Jurkat, Clone E6-1 (cell line): ENCODE results near the gene CFAP61.
A peak's percentile ranks its signal among the peaks of the same experiment; 100 is the strongest.
"Not testable (repeated sequence)": the region's sequence is repeated elsewhere in the genome, so short reads cannot be mapped to it uniquely, and the experiment has no call there.

Experiments
- DNase-seq: peaks from one replicate; pipeline ENCODE4 v3.0.0-alpha.2; 2011; ENCODE audit warnings: low read depth, low spot score
- H3K4me3 ChIP-seq: 2 replicates; pipeline ENCODE4 v1.5.1; 2011; ENCODE audit warnings: mild to moderate bottlenecking, low read length, control low read depth, moderate library complexity

CFAP61 gene

DNA sequence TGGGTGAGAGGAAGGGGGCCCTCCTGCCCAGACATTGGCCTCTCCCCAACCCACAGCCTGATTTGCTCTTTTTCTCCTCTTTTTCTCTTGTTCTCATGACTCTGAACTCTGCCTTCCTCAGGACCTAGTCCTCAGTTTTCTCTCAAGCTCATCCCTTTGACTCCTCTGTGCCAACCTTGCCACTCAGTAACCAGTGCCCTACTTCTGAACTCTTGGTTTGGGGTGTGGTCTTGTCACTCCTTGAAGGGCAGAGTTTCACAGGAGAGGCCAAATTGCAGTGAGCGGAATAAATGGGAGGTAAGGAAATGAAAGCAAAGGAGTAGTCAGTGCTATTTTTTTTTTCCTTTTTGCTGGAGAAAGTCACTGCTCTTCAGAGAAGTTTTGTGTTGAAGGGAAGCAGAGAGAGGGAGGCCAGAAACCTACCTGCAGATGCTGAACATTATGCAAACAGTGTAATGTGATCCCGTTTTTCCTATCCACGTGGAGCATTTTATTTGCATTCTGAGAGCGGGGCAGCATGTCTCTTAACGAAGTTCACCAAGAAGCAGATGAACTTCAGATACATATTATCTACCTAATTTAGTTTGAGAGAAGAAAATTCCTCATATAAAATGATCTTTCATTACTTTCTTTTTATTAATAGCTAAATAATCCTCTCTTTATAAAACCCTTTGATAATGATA, 26.9 kb downstream of the CFAP61 start:
- DNase-seq, result no peak
- no peak overlapping the region for H3K4me3 ChIP-seq

DNA sequence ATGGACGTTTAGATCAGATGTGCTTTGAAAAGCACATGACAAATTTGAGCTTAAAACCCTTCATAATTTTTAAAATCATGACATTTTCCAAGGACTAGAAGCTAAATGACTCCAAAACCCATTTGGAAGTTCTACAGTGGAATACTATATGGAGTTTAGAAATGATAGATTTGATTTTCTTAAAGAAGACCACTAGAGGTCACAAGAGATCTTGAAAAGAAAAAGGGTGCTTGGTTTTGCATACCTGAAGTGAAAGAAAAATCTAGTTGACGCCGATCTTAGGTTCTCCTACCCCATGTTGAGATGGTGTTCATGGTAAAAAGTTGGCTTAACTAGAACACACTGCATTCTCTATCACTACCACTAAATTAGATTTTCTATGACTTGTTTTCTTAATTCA, 31.5 kb downstream of the CFAP61 start:
- peak overlapping the region; percentile 15; the same call in 1 of the 2 replicates for H3K4me3 ChIP-seq
- DNase-seq, result peak; percentile 61

DNA sequence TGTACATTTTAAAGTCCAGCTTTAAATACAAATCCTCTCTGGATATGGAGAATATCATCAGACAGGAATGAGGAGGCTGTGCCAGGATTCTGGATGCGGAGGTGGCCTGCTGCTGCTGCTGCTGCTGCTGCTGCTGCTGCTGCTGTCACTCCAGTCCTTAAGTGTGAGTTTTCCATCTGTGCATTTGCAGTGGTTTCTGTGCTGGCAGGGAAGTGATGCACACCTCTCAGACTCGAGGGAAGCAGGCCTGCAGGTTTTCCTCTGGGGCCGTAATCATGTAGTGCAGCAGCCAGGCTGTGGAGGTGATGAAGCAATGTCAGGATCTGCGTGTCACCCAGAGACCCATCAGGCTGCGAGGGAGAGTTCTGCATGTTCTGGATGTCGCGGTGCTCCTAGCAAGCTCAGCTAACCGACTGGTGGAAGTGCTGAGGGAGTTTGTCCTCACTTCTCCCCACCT, 32.0 kb downstream of the CFAP61 start:
- H3K4me3 ChIP-seq, result no peak overlapping the region

DNA sequence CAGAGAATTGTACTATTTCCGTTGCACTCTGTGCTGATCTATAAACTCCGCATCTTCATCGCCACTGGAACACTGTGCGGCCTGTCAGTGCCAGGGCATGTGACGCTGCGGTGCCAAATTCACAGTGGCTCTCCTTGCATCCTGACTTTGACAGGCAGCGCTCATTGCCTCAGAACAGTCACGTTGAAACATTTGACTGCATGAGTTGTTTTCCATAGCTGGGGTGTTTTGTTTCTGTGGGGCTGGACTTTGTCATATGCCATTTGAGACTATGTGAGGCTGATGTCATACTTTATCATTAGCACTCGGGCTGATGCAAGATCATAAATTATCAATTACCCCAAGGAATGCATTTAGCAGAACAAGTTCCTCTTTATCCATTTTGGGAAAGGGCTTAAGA, 32.7 kb downstream of the CFAP61 start:
- H3K4me3 ChIP-seq, result no peak overlapping the region
- DNase-seq, result no peak

More for the DNA sequence above, 32.0 kb downstream of the CFAP61 start:
- DNase-seq, result no peak

DNA sequence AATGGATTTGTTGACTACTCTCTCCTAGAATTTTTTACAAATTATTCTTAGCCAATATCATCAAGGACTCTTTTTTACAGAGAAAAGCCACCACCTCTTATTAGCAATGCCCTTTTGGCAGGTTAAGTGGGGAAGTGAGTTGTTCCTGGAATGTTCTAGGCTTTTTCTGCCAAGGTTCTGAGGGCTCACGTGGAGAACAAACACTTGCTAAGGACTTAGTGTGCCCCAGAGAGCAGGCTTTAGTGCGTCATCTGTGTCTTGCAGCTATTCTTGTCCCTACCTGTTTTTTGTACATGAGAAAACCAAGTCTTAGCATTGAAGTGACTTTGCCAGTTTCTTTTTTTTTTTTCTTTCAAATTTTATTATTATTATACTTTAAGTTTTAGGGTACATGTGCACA, 33.5 kb downstream of the CFAP61 start:
- no peak for DNase-seq
- no peak overlapping the region for H3K4me3 ChIP-seq

DNA sequence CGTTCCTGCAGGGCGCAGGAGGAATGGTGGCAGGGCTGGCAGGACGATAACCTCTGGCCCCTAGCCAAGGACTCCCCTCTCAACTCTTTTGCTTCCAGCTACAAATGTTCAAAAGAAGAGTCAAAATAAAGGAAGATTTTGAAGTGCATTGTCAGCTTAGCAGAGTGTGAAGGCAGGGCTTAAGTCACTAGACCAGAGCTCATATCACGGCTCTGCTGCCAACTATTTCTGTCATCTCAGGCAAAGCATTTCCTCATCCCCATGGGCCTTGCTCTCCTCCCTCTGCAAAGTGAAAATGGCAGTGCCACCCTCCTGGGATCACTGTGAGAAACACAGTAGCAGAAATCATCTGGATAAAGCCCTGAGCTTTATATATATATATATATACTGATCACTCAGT, 36.7 kb downstream of the CFAP61 start:
- no peak overlapping the region for H3K4me3 ChIP-seq
- no peak for DNase-seq

DNA sequence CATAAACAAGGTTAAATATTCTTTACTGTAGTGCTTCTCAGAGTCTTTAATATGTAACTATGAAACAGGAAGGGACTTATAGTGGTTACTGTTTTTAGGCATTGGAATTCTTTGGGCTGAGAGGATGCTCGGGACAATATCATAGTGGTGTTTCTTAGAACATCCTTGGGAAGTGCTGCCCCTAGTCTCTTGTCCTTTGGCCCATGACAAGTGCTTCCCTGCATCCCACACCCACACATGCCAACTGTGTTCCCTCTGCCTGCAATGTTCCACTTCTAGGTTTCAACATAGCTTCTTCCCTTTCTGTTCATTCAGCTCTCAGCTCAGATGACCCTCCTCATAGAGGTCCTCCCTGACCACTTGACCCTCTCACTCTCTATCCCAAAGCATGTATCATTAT, 37.6 kb downstream of the CFAP61 start:
- no peak for DNase-seq
- H3K4me3 ChIP-seq, result no peak overlapping the region

DNA sequence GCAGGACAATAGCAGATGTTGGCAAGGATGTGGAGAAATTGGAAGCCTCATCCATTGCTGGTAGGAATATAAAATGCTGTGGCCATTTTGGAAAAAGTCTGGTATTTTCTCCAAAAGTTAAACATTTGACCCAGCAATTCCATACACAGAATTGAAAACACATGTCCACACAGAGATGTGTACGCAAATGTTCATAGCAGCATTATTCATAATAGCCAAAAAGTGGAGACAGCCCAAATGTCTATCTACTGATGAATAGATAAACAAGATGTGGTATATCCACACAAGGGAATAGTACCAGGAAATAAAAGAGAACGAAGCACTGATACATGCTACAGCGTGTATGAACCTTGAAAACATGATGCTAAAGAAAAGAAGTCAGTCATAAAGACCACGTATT, 40.5 kb downstream of the CFAP61 start:
- no peak for DNase-seq
- no peak overlapping the region for H3K4me3 ChIP-seq

DNA sequence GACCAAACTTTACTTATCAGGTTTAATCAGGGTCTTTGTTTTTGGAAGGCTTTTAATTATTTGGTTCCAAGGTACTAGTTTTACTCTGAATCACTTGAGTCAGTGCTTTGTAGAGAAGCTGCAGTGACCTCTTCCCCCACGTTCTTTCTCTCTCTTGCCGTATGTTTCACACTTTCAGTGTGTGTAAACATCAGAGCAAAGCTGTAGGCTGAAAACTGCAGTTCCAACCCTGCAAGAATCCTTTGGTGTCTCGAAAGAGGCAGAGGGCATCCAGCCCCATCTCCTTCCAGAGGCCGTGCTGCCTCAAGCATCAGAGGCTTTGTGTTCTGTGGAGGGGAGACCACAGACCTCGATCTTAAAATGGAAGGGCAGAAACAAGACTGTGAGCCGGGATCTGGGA, 42.1 kb downstream of the CFAP61 start:
- no peak for DNase-seq
- no peak overlapping the region for H3K4me3 ChIP-seq

DNA sequence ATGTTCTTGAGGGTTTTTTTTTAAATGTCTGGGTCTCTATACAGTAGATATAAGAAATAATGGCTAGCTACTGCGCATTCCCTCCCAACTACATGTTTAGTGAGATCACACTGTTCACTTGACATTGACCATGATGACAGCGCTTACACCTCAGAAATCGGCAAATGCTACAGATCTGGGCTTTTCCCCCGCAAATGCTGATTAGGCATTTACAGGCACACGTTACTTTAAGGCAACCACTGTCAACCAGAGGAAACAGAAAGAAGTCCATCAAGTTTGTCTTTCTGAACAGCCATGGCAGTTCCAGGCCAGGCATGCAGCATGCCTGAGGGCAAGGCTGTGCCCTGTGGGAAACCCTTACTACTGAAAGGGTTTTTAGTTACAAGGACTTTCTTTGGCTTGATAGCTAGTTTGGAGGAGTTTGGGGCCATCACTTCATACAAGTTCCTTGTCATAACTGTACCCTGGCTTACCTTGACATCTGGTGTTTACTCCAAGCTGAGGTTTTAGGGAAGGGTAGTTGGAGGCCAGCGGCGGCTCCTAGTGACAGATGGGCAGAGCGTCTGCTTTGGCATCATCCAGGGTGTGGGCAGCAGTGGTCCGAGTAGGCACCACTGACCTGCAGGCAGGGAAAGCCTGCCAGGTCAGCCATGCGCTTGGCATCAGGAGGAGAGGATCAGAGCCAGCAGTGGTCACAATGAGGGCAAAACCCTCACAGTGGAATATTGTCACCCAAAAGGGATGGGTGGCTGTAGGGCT, 43.0 kb downstream of the CFAP61 start:
- H3K4me3 ChIP-seq, result no peak overlapping the region
- no peak for DNase-seq

DNA sequence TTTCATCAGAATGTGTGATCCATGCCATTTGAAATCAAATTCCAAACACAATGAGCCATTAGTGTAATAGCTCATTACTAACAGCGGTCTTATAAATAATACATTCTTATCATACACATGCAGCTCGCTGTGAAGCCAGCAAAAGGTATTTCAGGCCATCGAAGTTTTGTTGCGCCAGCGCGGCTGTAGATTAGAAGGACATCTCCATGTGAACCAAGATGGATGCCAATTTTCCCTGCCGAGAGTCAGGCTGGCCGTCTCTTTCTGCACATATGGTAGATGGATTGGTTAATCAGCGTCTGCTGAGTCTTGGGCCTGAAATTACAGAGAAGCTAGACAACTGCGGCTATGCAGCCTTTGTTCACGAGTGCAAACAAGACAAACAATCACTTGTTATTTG, 44.1 kb downstream of the CFAP61 start:
- DNase-seq, result no peak
- no peak overlapping the region for H3K4me3 ChIP-seq

DNA sequence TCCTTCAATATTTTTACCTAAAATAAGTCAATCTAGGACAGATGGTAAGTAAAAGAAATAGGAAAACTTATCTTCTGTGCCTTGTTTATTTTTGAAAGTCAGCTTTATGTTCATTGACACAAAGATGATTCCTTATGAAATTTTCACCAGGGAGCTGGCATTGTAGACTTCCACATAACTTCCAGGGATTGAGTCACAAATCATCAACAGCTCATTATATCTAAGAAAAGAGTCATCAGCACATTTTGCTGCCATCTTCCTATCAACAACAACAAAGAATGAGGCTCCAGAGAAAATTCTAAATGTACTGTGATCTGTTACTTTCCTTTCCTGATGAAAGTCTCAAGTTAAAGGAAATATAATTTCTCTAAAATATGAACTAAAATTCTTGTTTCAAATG, 48.5 kb downstream of the CFAP61 start:
- no peak for DNase-seq
- H3K4me3 ChIP-seq, result no peak overlapping the region

DNA sequence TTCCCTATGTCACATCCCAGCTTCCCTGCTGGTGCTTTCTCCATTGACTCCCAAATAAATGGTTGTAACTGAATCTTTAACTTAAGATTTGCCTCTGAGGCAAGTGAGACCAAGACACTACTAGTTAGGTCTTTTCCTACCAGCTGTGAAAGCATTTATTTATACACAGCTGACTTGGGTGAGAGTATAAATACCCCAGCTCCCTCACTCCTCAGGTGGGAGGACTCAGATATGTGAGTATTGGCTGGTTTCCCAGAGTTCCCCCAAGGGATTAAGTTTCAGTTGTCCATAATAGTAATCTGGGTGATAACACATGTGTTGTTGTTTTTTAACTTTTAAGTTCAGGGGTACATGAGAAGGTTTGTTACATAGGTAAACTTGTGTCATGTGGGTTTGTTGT, 49.8 kb downstream of the CFAP61 start:
- no peak overlapping the region for H3K4me3 ChIP-seq
- DNase-seq, result no peak

DNA sequence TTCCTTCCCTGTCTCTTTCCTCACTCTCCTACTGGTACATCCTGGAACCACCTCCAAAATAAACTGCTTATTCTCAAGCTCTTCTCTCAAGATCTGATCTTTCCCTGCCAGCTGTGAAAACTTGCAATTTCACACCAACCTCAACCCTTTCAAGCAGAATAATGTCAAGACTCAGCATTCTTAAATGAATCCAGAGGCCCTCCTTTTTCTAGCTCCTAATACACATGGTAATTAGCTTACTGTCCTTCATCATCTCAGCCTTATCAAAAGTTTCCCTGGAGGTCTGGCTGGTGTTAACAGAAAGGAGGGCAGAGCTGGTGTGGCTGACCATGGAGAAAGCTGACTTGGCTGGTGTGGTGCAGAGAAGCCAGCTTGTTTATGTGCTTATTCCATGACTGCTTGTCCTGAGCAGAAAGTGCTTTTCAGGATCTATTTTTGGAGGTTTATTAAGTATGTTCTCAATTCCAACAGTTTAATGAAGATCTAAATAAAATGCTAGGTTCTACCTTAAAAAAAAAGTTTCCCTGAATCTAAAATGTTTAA, 50.5 kb downstream of the CFAP61 start:
- H3K4me3 ChIP-seq, result no peak overlapping the region
- no peak for DNase-seq

DNA sequence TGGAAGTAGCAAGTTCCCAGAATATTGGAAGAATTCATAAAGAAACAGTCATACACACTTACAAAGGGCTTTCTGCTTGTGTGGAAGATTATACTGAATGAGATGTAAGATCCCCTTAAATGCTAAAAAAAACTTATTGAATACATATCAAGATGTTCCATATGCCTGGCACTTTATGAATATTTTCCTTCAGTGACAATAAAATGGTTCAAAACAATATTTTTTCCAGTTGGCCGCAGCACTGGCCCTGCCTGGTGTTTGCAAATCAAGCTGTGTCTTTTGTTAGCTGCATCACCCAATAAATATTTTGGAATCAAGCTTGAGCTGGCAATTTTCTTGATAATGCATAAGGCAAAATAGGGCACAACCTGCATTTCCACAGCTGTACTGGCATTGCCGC, 51.2 kb downstream of the CFAP61 start:
- no peak for DNase-seq
- H3K4me3 ChIP-seq, result no peak overlapping the region

DNA sequence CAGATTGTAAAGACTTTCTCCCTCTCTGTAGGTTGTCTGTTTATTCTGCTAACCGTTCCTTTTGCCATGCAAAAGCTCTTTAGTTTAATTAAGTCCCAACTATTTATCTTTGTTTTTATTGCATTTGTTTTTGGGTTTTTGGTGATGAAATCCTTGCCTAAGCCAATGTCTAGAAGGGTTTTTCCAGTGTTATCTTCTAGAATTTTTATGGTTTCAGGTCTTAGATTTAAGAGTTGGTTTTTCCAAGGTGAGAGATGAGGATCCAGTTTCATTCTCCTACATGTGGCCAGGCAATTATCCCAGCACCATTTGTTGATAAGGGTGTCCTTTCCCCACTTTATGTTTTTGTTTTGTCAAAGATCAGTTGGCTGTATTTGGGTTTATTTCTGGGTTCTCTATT, 70.9 kb downstream of the CFAP61 start:
- H3K4me3 ChIP-seq, DNase-seq: not testable (repeated sequence)

DNA sequence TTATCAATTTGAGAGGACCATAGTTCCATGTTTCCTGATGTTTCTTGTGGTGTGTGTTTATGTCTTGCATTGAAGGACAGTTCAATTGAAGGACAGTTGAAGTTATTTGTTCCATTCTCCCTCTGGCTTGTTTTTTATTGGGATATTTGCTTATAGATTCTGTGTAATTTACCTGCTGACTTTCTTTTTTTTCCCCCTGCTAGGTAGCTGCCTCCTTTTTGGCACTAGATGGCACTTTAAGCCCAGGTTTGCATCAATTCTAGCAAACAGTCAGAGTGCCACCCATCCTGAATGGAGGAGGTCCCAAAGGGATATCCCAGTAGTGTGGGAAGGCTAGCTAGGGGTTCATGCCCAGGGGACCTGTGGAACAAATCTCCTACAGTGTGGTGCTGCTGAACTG, 78.1 kb downstream of the CFAP61 start:
- no peak overlapping the region for H3K4me3 ChIP-seq
- peak; percentile 6 for DNase-seq

DNA sequence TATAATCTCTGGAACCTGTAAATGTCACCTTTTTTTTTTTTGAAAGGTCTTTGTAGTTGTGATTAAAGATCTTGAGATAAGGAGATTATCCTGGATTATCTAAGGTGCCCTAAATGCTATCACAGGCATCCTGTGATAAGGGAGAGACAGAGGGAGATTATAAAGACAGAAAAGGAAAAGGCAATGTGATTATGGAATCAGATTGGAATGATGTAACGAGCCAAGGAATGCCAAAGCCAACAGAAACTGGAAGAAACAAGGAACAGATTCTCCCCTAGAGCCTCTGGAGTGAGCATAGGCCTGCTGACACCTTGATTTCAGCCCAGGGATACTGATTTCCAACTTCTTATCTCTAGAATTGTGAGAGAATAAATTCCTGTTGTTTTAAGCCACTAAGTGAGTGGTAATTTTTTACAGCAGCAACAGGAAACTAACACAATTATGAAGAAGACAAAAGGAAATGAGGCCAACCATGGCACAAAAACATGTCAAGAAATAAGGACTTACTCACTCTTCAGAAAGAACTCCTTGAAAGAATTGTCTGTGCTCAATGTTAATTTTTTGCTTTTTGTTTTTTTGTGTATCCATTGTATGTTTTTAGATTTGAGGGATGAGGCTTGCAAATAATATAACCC, 82.7 kb downstream of the CFAP61 start:
- no peak for DNase-seq

DNA sequence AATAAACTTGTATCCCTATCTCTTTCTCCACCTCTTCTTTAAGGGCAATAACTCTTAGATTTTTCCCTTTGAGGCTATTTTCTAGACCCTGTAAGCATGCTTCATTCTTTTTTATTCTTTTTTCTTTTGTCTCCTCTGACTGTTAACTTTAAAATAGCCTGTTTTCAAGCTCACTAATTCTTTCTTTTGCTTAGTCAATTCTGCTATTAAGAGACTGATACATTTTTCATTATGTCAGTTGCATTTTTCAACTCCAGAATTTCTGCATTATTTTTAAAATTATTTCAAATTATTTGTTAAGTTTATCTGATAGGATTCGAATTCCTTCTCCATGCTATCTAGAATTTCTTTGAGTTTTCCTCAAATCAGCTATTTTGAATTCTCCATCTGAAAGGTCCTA, 84.0 kb downstream of the CFAP61 start:
- no peak overlapping the region for H3K4me3 ChIP-seq
- DNase-seq, result no peak

More for the DNA sequence above, 82.7 kb downstream of the CFAP61 start:
- H3K4me3 ChIP-seq, result no peak overlapping the region

DNA sequence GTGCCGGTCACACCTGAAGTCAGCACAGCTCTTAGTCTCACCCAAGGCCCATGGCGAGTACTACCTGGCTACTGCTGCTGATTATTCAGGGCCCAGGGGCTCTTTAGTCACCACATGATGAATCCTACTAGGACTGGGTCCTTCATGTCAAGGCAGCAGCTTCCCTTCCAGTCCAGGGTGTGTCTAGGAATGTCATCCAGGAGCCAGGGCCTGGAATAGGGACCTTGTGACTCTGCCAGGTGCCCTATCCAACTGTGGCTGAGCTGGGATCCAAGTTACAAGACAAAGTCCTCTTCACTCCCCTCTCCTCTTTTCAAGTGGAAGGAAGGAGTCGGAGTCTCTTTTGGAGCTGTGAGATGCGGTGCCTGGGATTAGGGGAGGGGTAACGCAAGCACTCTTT, 85.5 kb downstream of the CFAP61 start:
- H3K4me3 ChIP-seq, result no peak overlapping the region
- DNase-seq, result no peak
